T follicular helper cell (primary cell): ENCODE measurements around the gene NCEH1.
"Not testable (repeated sequence)": the region's sequence is repeated elsewhere in the genome, so short reads cannot be mapped to it uniquely, and the experiment has no call there.

Experiments used
- DNase-seq: peaks from one replicate; pipeline ENCODE4 v3.0.0-alpha.2; 2020; ENCODE audit warnings: low read depth

Gene NCEH1

DNA sequence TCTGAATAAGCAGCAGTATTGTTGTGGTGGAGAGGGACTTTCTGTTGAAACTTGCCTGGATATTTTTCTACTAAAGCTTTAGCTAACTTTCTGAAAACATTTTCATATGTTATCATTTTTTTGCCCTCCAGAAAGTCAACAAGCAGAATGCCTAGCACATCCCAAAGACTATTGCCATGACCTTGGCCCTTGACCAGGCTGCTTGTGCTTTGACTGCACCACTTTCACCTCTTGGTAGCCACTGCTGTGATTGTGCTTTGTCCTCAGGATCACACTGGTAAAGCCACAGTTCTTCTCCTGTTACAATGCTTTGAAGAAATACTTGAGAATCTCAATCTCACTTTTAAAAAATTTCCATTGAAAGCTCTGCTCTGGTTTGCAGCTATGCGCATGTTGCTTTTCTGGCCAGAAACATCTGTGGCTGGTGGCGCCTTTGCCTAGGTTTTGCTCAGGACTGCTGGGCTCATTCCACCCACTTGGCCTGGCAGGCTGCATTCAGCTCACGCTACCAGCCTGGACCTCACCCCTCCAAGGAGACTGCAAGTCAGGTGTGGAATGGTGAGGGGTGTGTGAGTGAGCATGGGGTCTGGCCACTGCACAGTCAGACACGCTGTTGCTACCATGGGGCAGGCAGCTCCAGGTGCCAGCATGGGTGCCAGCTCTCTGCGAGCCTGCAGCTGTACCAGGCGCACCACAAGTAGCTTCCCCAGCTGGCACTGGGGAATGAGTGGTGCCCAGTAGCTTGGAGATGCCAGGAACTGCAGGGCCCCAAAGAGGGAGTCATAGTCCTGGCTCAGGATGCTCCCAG lies 97.8 kb downstream of the NCEH1 start:
- DNase-seq, result no peak

DNA sequence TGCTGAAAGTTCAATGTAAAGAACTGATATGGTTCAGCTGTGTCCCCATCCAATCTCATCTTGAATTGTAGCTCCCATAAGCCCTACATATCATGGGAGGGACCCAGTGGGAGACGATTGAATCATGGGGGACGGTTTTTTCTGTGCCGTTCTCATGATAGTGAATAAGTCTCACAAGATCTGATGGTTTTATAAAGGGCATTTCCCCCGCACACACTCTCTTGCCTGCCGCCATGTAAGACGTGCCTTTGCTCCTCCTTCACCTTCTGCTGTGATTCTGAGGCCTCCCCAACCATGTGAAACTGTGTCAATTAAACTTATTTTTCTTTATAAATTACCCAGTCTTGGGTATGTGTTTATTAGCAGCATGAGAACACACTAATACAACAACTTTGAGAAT lies 101.1 kb downstream of the NCEH1 start:
- DNase-seq, result no peak

GRCh38 chr3:172608575-172608974 lies 102.3 kb downstream of the NCEH1 start:
- no peak for DNase-seq

GRCh38 chr3:172607305-172608121 lies 103.4 kb downstream of the NCEH1 start:
- no peak for DNase-seq

DNA sequence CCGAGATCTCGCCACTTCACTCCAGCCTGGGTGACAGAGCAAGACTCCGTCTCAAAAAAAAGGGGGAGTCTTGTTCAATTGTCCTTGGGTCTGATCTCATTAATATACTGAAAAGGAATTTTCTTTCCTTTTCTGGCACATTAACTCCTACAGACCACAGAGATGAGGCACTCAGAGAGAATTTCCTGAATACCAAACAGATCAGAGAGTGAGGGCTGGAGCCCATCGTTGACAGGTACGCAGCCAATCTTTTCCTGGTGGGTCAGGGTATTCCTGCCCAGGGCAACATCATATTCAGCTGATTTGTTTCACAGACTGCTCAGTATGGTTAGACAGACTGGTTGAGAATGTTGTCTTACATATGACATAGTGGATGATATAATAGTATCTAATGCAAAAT lies 104.8 kb downstream of the NCEH1 start:
- DNase-seq, result no peak

- DNase-seq, result no peak
These were observed 105.8 kb downstream of the NCEH1 start for GRCh38 chr3:172604895-172605646.

GRCh38 chr3:172601066-172601832 lies 109.6 kb downstream of the NCEH1 start:
- no peak for DNase-seq

DNA sequence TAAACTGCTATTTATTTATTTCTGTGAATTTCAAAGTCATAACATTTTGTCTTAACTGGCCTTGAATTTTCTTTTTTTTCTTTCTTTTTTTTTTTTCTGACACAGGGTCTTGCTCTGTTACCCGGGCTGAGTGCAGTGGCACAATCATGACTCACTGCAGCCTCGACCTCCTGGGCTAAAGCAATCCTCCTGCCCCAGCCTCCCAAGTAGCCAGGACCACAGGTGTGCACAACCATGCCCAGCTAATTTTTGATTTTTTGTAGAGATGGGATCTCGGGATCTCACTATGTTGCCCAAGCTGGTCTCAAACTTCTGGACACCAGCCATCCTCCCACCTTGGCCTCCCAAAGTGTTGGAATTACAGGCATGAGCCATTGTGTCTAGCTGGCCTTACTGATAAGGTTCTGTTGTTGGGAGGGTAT lies 110.2 kb downstream of the NCEH1 start:
- DNase-seq, result no peak

DNA sequence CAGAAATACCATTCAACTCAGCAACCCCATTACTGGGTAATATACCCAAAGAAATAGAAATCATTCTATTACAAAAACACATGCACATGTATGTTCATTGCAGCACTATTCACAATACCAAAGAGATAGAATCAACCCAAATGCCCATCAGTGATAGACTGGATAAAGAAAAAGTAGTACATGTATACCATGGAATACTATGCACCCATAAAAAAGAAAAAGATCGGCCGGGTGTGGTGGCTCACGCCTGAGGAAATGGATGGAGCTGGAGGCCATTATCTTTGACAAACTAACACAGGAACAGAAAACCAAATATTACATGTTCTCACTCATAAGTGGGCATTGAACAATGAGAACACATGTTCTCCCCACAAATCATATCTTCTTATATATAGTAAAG lies 112.0 kb downstream of the NCEH1 start:
- DNase-seq, result no peak

- no peak for DNase-seq
These were observed 114.5 kb downstream of the NCEH1 start for GRCh38 chr3:172596394-172596706.

DNA sequence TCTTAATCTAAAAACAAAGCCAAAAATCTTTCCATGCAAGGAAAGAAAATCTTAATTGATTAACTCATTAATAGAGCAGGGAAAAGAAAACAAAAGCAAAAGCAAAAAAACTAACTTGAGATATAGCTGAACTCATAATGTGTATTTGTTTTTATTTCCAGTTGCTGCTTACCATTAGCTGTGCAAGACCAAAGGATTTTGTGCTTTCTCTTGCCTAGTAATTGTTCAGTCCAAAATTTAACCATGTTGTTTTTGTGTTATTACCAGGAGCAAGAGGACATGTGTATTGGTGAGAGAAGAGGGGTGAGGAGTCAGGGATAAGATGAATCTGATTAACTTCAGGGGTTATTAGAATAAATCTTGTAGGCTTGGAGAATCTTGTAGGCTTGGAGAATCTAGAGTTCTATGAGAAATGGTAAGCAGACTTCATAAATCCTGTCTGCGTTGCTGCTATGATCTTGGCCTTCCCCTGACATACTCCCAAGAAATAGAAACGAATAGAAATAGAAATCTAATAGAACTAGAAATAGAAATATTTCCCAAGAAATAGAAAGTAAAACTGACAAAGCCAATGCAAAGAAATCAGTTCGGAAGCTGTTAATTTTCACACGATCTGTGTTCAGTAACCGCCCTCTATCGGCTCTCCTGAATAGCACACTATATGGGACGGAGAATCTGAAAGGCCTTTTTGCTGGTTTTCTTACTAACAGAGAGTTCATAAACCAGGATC lies 115.0 kb downstream of the NCEH1 start:
- peak; percentile 7 for DNase-seq

GRCh38 chr3:172594900-172595663 lies 115.8 kb downstream of the NCEH1 start:
- not testable (repeated sequence) for DNase-seq

GRCh38 chr3:172592898-172593669 lies 117.8 kb downstream of the NCEH1 start:
- DNase-seq, result no peak

GRCh38 chr3:172591876-172592771 lies 118.7 kb downstream of the NCEH1 start:
- peak; percentile 42 for DNase-seq

- DNase-seq, result no peak
These were observed 119.7 kb downstream of the NCEH1 start for GRCh38 chr3:172591125-172591605.

DNA sequence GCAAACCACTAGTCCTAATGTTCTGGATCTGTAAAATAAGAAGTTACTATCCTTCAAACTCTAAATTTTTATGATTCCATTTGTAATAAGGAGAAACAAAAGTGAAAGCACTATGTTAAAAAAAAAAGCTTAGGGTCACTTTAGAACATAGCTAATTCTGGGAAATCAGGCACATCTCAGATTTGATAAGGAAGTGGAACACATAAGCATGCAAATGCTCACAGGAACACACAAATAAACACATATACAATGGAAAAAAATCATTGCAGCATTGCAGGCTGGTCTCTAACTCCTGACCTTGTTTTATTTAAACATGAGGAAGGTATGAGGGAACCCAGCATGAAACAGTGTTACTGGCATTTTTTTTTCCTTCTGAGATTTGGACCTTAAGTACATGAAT lies 124.4 kb downstream of the NCEH1 start:
- DNase-seq, result no peak

DNA sequence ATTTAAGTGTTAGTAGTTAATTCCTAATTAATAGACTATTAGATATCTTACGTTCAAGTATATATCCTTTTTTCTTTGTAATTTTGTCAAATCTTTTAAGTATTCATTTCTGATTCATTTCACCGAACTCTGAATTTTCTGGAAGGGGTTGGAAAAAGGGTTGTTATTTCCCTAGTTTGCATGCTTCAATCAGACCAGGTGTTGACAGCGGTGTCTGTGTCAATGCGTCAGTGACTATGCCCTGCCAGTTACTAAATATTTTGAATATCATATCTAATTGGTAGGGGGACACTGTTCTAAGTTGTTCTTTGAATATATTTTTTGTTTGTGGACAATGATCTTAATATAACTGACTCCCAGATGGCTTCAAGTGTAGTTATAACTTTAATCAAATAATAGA lies 124.9 kb downstream of the NCEH1 start:
- DNase-seq, result no peak

GRCh38 chr3:172582712-172583111 lies 128.2 kb downstream of the NCEH1 start:
- DNase-seq, result no peak
